Neuronal stem cell (in vitro differentiated cells): ENCODE data around the gene CADPS.

ENCODE experiments used
- DNase-seq: peaks from one replicate; pipeline ENCODE4 v3.0.0-alpha.2; 2013; ENCODE audit warnings: low spot score
- H2AFZ ChIP-seq: one replicate; pipeline ENCODE4 v1.6.1; 2013; ENCODE audit warnings: mild to moderate bottlenecking, low read length, inconsistent platforms
- H2AK5ac ChIP-seq: 2 replicates; pipeline ENCODE4 v1.6.1; 2013; ENCODE audit warnings: low read depth, mild to moderate bottlenecking, inconsistent platforms, low read length, moderate library complexity, mixed read lengths
- H2BK120ac ChIP-seq: 2 replicates; pipeline ENCODE4 v1.6.1; 2013; ENCODE audit warnings: low read depth, mild to moderate bottlenecking, inconsistent platforms, low read length, moderate library complexity, mixed read lengths
- H2BK12ac ChIP-seq: one replicate; pipeline ENCODE4 v1.6.1; 2013; ENCODE audit warnings: low read length, inconsistent platforms
- H2BK15ac ChIP-seq: 2 replicates; pipeline ENCODE4 v1.6.1; 2013; ENCODE audit warnings: mild to moderate bottlenecking, low read length, inconsistent platforms, mixed read lengths
- H2BK5ac ChIP-seq: one replicate; pipeline ENCODE4 v1.6.1; 2013; ENCODE audit warnings: inconsistent platforms, mild to moderate bottlenecking, low read length, moderate library complexity
- H3K14ac ChIP-seq: one replicate; pipeline ENCODE4 v1.6.1; 2013; ENCODE audit warnings: low read length, inconsistent platforms
- H3K18ac ChIP-seq: 2 replicates; pipeline ENCODE4 v1.6.1; 2013; ENCODE audit warnings: low read length, inconsistent platforms
- H3K23ac ChIP-seq: 2 replicates; pipeline ENCODE4 v1.6.1; 2013; ENCODE audit warnings: low read depth, mild to moderate bottlenecking, mixed read lengths, low read length, inconsistent platforms; ENCODE audit not compliant: poor library complexity
- H3K27ac ChIP-seq: replicated peaks from 3 replicates; pipeline ENCODE4 v1.5.1; 2013; ENCODE audit warnings: low read length, inconsistent platforms
- H3K27me3 ChIP-seq, 3 experiments: 2 replicates each; pipeline ENCODE4 v1.6.1; 2013; ENCODE audit warnings: low read length in 3 of 3, mild to moderate bottlenecking in 2 of 3, inconsistent platforms in 1 of 3, low read depth in 1 of 3, mixed read lengths in 1 of 3, moderate library complexity in 1 of 3; ENCODE audit not compliant: control insufficient read depth in 3 of 3, insufficient read depth in 3 of 3
- H3K36me3 ChIP-seq, 2 donors: replicated peaks in 1 of 2; 2 replicates each; pipeline ENCODE4 v1.6.1; 2013; ENCODE audit warnings: low read length in 2 of 2; ENCODE audit not compliant: control insufficient read depth in 2 of 2, insufficient read depth in 2 of 2
- H3K4ac ChIP-seq: 2 replicates; pipeline ENCODE4 v1.6.1; 2013; ENCODE audit warnings: inconsistent platforms, mild to moderate bottlenecking, low read length, moderate library complexity
- H3K4me1 ChIP-seq, 2 donors: 1 replicate in 1 of 2; 2 replicates in 1 of 2; pipeline ENCODE4 v1.6.1; 2013; ENCODE audit warnings: low read length in 2 of 2, low read depth in 1 of 2; ENCODE audit not compliant: control insufficient read depth in 2 of 2, insufficient read depth in 1 of 2
- H3K4me2 ChIP-seq: one replicate; pipeline ENCODE4 v1.6.1; 2013; ENCODE audit warnings: mild to moderate bottlenecking, low read length, inconsistent platforms; ENCODE audit not compliant: insufficient read depth, poor library complexity, severe bottlenecking
- H3K4me3 ChIP-seq, 2 donors: 2 replicates each; pipeline ENCODE4 v1.5.1; 2013; ENCODE audit warnings: low read length in 2 of 2, mild to moderate bottlenecking in 2 of 2, inconsistent platforms in 1 of 2, moderate library complexity in 1 of 2
- H3K79me1 ChIP-seq: one replicate; pipeline ENCODE4 v1.6.1; 2013; ENCODE audit warnings: low read depth, mild to moderate bottlenecking, inconsistent platforms, low read length, moderate library complexity
- H3K9ac ChIP-seq: one replicate; pipeline ENCODE4 v1.6.1; 2013; ENCODE audit warnings: mild to moderate bottlenecking, low read depth, low read length, inconsistent platforms; ENCODE audit not compliant: poor library complexity
- H3K9me3 ChIP-seq, 2 donors: replicated peaks in 1 of 2; 2 replicates each; pipeline versions ENCODE3 to v1.6.1; 2013; ENCODE audit warnings: low read length in 2 of 2, mild to moderate bottlenecking in 2 of 2, inconsistent platforms in 1 of 2, low read depth in 1 of 2, mixed read lengths in 1 of 2, moderate library complexity in 1 of 2; ENCODE audit not compliant: control insufficient read depth in 2 of 2, insufficient read depth in 1 of 2
- H4K8ac ChIP-seq: one replicate; pipeline ENCODE4 v1.6.1; 2013; ENCODE audit warnings: low read depth, mild to moderate bottlenecking, inconsistent platforms, low read length, moderate library complexity
- H4K91ac ChIP-seq: one replicate; pipeline ENCODE4 v1.6.1; 2013; ENCODE audit warnings: low read length, low read depth, mild to moderate bottlenecking, inconsistent platforms; ENCODE audit not compliant: poor library complexity
- WGBS, 2 donors: extraction: QIAGEN DNeasy Blood & Tissue Kit; methylation state at CpG; one replicate each; pipeline ENCODE4 v1.1.7; 2013; ENCODE audit warnings: missing lambda C conversion rate in 2 of 2, mixed read lengths in 1 of 2; ENCODE audit not compliant: insufficient read length in 2 of 2, insufficient replicate concordance in 1 of 2; ENCODE audit errors: extremely low coverage in 2 of 2; 5-methylcytosine and 5-hydroxymethylcytosine counted together

CADPS gene

GRCh38 chr3:62712746-62713145 lies 162.5 kb downstream of the CADPS start:
- no peak overlapping the region for H2AFZ ChIP-seq
- no peak overlapping the region for H3K4me3 ChIP-seq
- no peak for DNase-seq
- H4K8ac ChIP-seq = no peak overlapping the region
- H3K23ac ChIP-seq = no peak overlapping the region
- no peak overlapping the region for H3K4me2 ChIP-seq
- H3K9ac ChIP-seq = no peak overlapping the region
- no peaks in the 10 kb centered on the region for H3K79me1 ChIP-seq
- H3K14ac ChIP-seq = no peak overlapping the region
- H2AK5ac ChIP-seq = no peak overlapping the region
- peaks cover 0 to 25% of the 10 kb centered on the region in 2 donors for H3K4me1 ChIP-seq
- H2BK120ac ChIP-seq = no peak overlapping the region
- no peak overlapping the region for H3K18ac ChIP-seq
- H2BK12ac ChIP-seq = no peak overlapping the region
- no peak overlapping the region for H2BK15ac ChIP-seq
- H3K36me3 ChIP-seq = no peaks in the 10 kb centered on the region
- no peak overlapping the region for H3K27ac ChIP-seq
- H3K4ac ChIP-seq = no peak overlapping the region
- H4K91ac ChIP-seq = no peak overlapping the region
- H3K27me3 ChIP-seq = no peaks in the 10 kb centered on the region
- H3K9me3 ChIP-seq = no peaks in the 10 kb centered on the region
- no peak overlapping the region for H2BK5ac ChIP-seq

GRCh38 chr3:62710751-62711150 lies 164.5 kb downstream of the CADPS start:
- no peaks in the 10 kb centered on the region for H3K36me3 ChIP-seq
- no CpG with 5 or more reads among the region's 3 CpGs for WGBS, 2 donors
- no peaks in the 10 kb centered on the region for H3K9me3 ChIP-seq
- no peak overlapping the region for H3K23ac ChIP-seq
- no peak overlapping the region for H3K4me2 ChIP-seq
- no peak overlapping the region for H2AFZ ChIP-seq
- no peak overlapping the region for H3K4me3 ChIP-seq
- H3K9ac ChIP-seq = no peak overlapping the region
- no peak overlapping the region for H3K27ac ChIP-seq
- no peak for DNase-seq
- H3K14ac ChIP-seq = no peak overlapping the region
- no peaks in the 10 kb centered on the region for H3K27me3 ChIP-seq
- H3K79me1 ChIP-seq = no peaks in the 10 kb centered on the region
- H3K4ac ChIP-seq = no peak overlapping the region
- H2BK12ac ChIP-seq = no peak overlapping the region
- peaks cover 0 to 29% of the 10 kb centered on the region in 2 donors for H3K4me1 ChIP-seq
- no peak overlapping the region for H3K18ac ChIP-seq
- H4K8ac ChIP-seq = no peak overlapping the region
- H4K91ac ChIP-seq = no peak overlapping the region
- H2BK5ac ChIP-seq = no peak overlapping the region
- no peak overlapping the region for H2BK15ac ChIP-seq
- no peak overlapping the region for H2BK120ac ChIP-seq
- H2AK5ac ChIP-seq = no peak overlapping the region

- H4K8ac ChIP-seq = no peak overlapping the region
- H3K79me1 ChIP-seq = no peaks in the 10 kb centered on the region
- no peak overlapping the region for H4K91ac ChIP-seq
- H3K4me1 ChIP-seq = peaks cover 0 to 28% of the 10 kb centered on the region in 2 donors
- no peak overlapping the region for H2BK5ac ChIP-seq
- H3K4me3 ChIP-seq = no peak overlapping the region
- no peak overlapping the region for H3K23ac ChIP-seq
- H2BK12ac ChIP-seq = no peak overlapping the region
- H3K27ac ChIP-seq = peak overlapping the region; percentile 90
- no peak overlapping the region for H2AFZ ChIP-seq
- H3K9me3 ChIP-seq = no peaks in the 10 kb centered on the region
- no peak overlapping the region for H2AK5ac ChIP-seq
- no peak overlapping the region for H3K18ac ChIP-seq
- no peak overlapping the region for H3K14ac ChIP-seq
- no peaks in the 10 kb centered on the region for H3K36me3 ChIP-seq
- H2BK15ac ChIP-seq = no peak overlapping the region
- H3K9ac ChIP-seq = no peak overlapping the region
- H2BK120ac ChIP-seq = no peak overlapping the region
- H3K4me2 ChIP-seq = no peak overlapping the region
- WGBS, 2 donors = no CpG with 5 or more reads among the region's 5 CpGs
- H3K27me3 ChIP-seq = no peaks in the 10 kb centered on the region
- H3K4ac ChIP-seq = no peak overlapping the region
- peak; percentile 78 for DNase-seq
Measured at GRCh38 chr3:62708638-62709373, 166.4 kb downstream of the CADPS start.

DNA sequence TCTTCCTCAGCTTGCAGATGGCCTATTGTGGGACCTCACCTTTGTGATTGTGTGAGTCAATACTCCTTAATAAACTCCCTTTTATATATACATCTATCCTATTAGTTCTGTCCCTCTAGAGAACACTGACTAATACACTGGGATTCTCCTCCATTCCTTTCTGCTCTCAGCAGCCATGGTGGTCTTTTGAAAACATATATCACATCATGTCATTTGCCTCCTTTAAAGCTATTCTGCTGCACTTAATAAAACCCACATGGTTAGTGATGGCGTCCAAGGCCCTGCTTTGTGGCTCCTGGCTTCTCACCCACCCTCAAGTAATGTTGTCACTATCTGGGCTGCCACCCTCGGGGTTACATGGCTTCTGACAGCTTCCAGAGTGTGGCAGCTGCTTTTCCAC lies 169.5 kb downstream of the CADPS start:
- Histone ChIP-seq H2AK5ac (no peak overlapping the region), H3K9ac (no peak overlapping the region), H2AFZ (no peak overlapping the region), H3K14ac (no peak overlapping the region), H2BK15ac (no peak overlapping the region), H3K36me3 (no peaks in the 10 kb centered on the region), H3K4me2 (no peak overlapping the region), H3K4me1 (peaks cover 0 to 22% of the 10 kb centered on the region in 2 donors), H2BK120ac (no peak overlapping the region), H3K79me1 (no peaks in the 10 kb centered on the region), H4K91ac (no peak overlapping the region), H3K27me3 (no peaks in the 10 kb centered on the region), H2BK5ac (no peak overlapping the region), H3K18ac (no peak overlapping the region), H3K9me3 (no peaks in the 10 kb centered on the region), H3K27ac (no peak overlapping the region), H4K8ac (no peak overlapping the region), H3K4ac (no peak overlapping the region), H2BK12ac (no peak overlapping the region), H3K23ac (no peak overlapping the region), H3K4me3 (no peak overlapping the region)
- no peak for DNase-seq
- no CpG with 5 or more reads among the region's 2 CpGs for WGBS, 2 donors
